ENCODE measurements around the gene DGKI. TPM values are rescaled to one million over a fixed set of nuclear protein-coding genes. Genes with fewer than 3 reads are reported as not detected.

DGKI gene
- total and polyA plus RNA-seq, 2 donors (not counting 1 experiment from before 2014, with no cell fraction given), result not detected

DNA sequence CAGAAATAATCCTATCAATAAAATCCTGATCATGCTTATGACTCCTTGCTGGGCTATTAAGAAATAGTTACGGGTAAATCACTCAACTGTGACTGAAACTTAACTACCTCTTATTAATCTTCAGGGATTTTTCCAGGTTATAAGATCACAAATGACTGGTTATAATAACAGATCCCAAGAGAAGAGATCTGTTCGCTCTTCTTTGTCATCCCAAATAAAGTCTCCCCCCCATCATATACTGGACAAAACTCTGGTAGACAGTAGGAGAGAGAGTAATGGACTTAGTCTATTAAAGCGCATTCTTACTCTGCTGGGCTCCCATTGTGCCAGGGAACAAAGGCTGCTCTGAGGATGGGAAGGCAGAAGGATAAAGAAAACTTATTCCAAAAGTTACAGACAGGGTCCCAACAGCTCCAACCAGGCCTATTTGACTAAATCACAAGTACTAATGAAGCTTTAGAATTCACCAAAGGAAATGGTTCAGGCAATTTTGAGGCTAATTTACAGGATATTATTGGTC is 233.7 kb downstream of the DGKI start:
- Histone ChIP-seq H3K4me3 (ENCODE audit: control extremely low read depth in 1 of 5, extremely low read depth in 1 of 5, insufficient read depth in 1 of 5, low read depth in 2 of 5, low read length in 4 of 5) (no peak overlapping the region), H3K4me2 (replicated peaks; ENCODE audit: low read depth, low read length, poor library complexity, severe bottlenecking) (no peak overlapping the region), H4K20me1 (ENCODE audit: control insufficient read depth, insufficient read depth, low read length, poor library complexity, severe bottlenecking) (no peaks in the 10 kb centered on the region), H3K79me2 (ENCODE audit: control insufficient read depth, insufficient read depth, low read length) (no peaks in the 10 kb centered on the region), H3K27ac (ENCODE audit: low read length in 2 of 2) (no peak overlapping the region), H3K27me3 (replicated peaks in 1 of 4; ENCODE audit: control extremely low read depth in 1 of 4, control insufficient read depth in 3 of 4, insufficient read depth in 4 of 4, low read length in 3 of 4) (no peaks in the 10 kb centered on the region), H3K36me3 (replicated peaks in 1 of 2; ENCODE audit: control extremely low read depth in 1 of 2, control insufficient read depth in 1 of 2, extremely low read depth in 1 of 2, insufficient read depth in 2 of 2, low read length in 1 of 2) (no peaks in the 10 kb centered on the region), H3K9me3 (ENCODE audit: control extremely low read depth in 1 of 3, control insufficient read depth in 2 of 3, insufficient read depth in 1 of 3, low read length in 2 of 3) (no peaks in the 10 kb centered on the region), H3K9ac (ENCODE audit: low read length) (no peak overlapping the region), H2AFZ (ENCODE audit: insufficient read depth, low read depth, low read length, poor library complexity, severe bottlenecking) (no peak overlapping the region), H3K4me1 (ENCODE audit: control insufficient read depth in 2 of 2, insufficient read depth in 2 of 2, low read length in 2 of 2) (no peaks in the 10 kb centered on the region)
- no peaks in the 10 kb centered on the region for H3K9me3 Mint-ChIP-seq (ENCODE audit: insufficient read depth)
- peaks cover 18% of the 10 kb centered on the region for H3K27me3 Mint-ChIP-seq
- no peak overlapping the region for H3K4me3 Mint-ChIP-seq
- H3K27ac Mint-ChIP-seq, result no peak overlapping the region
- intact Hi-C loops (cut with micrococcal nuclease), result no loop called here
- WGBS (ENCODE audit: insufficient coverage), result no CpG with 5 or more reads among the region's 3 CpGs
- no peaks in the 10 kb centered on the region for H3K4me1 Mint-ChIP-seq
- CTCF ChIA-PET, result no interaction called here
- ATAC-seq (ENCODE audit: low read depth), result no peak
- POLR2A ChIA-PET, result no interaction called here
- DNase-seq, result no peak
- TF ChIP-seq, protein P1, sequence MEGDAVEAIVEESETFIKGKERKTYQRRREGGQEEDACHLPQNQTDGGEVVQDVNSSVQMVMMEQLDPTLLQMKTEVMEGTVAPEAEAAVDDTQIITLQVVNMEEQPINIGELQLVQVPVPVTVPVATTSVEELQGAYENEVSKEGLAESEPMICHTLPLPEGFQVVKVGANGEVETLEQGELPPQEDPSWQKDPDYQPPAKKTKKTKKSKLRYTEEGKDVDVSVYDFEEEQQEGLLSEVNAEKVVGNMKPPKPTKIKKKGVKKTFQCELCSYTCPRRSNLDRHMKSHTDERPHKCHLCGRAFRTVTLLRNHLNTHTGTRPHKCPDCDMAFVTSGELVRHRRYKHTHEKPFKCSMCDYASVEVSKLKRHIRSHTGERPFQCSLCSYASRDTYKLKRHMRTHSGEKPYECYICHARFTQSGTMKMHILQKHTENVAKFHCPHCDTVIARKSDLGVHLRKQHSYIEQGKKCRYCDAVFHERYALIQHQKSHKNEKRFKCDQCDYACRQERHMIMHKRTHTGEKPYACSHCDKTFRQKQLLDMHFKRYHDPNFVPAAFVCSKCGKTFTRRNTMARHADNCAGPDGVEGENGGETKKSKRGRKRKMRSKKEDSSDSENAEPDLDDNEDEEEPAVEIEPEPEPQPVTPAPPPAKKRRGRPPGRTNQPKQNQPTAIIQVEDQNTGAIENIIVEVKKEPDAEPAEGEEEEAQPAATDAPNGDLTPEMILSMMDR (IDR thresholded peaks at IDR 0.05), result no peak
- TF ChIP-seq EZH2 (IDR thresholded peaks at IDR 0.05; ENCODE audit: borderline replicate concordance, insufficient read depth, low read depth, low read length, poor library complexity, severe bottlenecking), result no peak

DNA sequence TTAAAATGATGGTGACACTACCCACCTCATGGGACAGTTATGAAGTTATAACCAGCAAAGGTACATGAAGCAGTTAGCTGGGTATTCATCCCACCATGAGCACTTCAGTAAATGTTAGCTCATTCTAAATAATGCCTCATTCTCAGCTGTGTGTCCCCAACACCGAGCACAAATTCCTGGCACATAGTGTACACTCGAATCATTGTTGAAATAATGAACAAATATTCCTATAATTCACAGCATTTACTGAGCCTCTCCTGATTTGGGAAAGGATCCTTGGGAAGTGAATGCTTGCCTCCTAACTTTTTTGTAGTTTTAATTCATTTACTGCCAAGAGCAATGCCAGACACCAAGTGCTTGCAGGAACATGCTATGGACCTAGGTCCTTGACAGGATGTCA is 235.2 kb downstream of the DGKI start:
- intact Hi-C loops (cut with micrococcal nuclease), result no loop called here
- Mint-ChIP-seq H3K9me3 (ENCODE audit: insufficient read depth) (no peaks in the 10 kb centered on the region), H3K27me3 (peaks cover 14% of the 10 kb centered on the region), H3K4me3 (no peak overlapping the region), H3K27ac (no peak overlapping the region), H3K4me1 (no peaks in the 10 kb centered on the region)
- Histone ChIP-seq H3K36me3 (replicated peaks in 1 of 2; ENCODE audit: control extremely low read depth in 1 of 2, control insufficient read depth in 1 of 2, extremely low read depth in 1 of 2, insufficient read depth in 2 of 2, low read length in 1 of 2) (no peaks in the 10 kb centered on the region), H3K27me3 (replicated peaks in 1 of 4; ENCODE audit: control extremely low read depth in 1 of 4, control insufficient read depth in 3 of 4, insufficient read depth in 4 of 4, low read length in 3 of 4) (no peaks in the 10 kb centered on the region), H3K79me2 (ENCODE audit: control insufficient read depth, insufficient read depth, low read length) (no peaks in the 10 kb centered on the region), H3K9me3 (ENCODE audit: control extremely low read depth in 1 of 3, control insufficient read depth in 2 of 3, insufficient read depth in 1 of 3, low read length in 2 of 3) (no peaks in the 10 kb centered on the region), H3K4me3 (ENCODE audit: control extremely low read depth in 1 of 5, extremely low read depth in 1 of 5, insufficient read depth in 1 of 5, low read depth in 2 of 5, low read length in 4 of 5) (no peak overlapping the region), H2AFZ (ENCODE audit: insufficient read depth, low read depth, low read length, poor library complexity, severe bottlenecking) (no peak overlapping the region), H4K20me1 (ENCODE audit: control insufficient read depth, insufficient read depth, low read length, poor library complexity, severe bottlenecking) (no peaks in the 10 kb centered on the region), H3K9ac (ENCODE audit: low read length) (no peak overlapping the region), H3K4me2 (replicated peaks; ENCODE audit: low read depth, low read length, poor library complexity, severe bottlenecking) (no peak overlapping the region), H3K27ac (ENCODE audit: low read length in 2 of 2) (no peak overlapping the region), H3K4me1 (ENCODE audit: control insufficient read depth in 2 of 2, insufficient read depth in 2 of 2, low read length in 2 of 2) (no peaks in the 10 kb centered on the region)
- no CpG with 5 or more reads among the region's 2 CpGs for WGBS (ENCODE audit: insufficient coverage)
- DNase-seq (no peak), ATAC-seq (ENCODE audit: low read depth) (no peak)
- TF ChIP-seq, protein P1 (IDR thresholded peaks at IDR 0.05), result no peak
- TF ChIP-seq EZH2 (IDR thresholded peaks at IDR 0.05; ENCODE audit: borderline replicate concordance, insufficient read depth, low read depth, low read length, poor library complexity, severe bottlenecking), result no peak
- ChIA-PET POLR2A (no interaction called here), CTCF (interaction anchor here (1.0 kb wide), 1 partner anchor 13 kb away, joined by 3 read pairs; no protein-coding TSS in a partner anchor)

All from B cell (primary cell).